ENCODE data around the gene ANKUB1. TPM values are rescaled to one million over a fixed set of nuclear protein-coding genes. Genes with fewer than 3 reads are reported as not detected.

The ANKUB1 gene
- not detected in 2 replicates for total RNA-seq

GRCh38 chr3:149792452-149793270 is at the start of gene ANKUB1:
Gene ANKUB1, minus strand, starts transcription at chr3:149792554. Its CDS starts 188 bp downstream, at chr3:149792366.

GRCh38 chr3:149812606-149813366 is 20.4 kb upstream of the ANKUB1 start, which contains the start of gene RNF13:
Gene RNF13, plus strand, starts transcription at chr3:149813215. Its CDS starts 32,812 bp downstream, at chr3:149846027.

GRCh38 chr3:149752051-149752787 is 40.1 kb downstream of the ANKUB1 start, which contains the start of gene COMMD2:
Gene COMMD2, minus strand, starts transcription at chr3:149752489. Its CDS starts 45 bp downstream, at chr3:149752444.

Other genes with a start within 250 kb of the ANKUB1 start
- gene WWTR1, start 134.5 kb downstream of the ANKUB1 start, total RNA-seq = 21.8 and 22.9 TPM in 2 replicates
- 19.2 and 25.9 TPM in 2 replicates for gene COMMD2, start 40.1 kb downstream of the ANKUB1 start, total RNA-seq
- 64.3 and 66.4 TPM in 2 replicates for gene RNF13, start 20.7 kb upstream of the ANKUB1 start, total RNA-seq
- 170 and 184 TPM in 2 replicates for gene PFN2, start 178.3 kb upstream of the ANKUB1 start, total RNA-seq